ENCODE results near the gene SMAGP. TPM values are rescaled to one million over a fixed set of nuclear protein-coding genes. Genes with fewer than 3 reads are reported as not detected.

Gene SMAGP
- total RNA-seq, 1 experiment from 2014 or later = 12.4 TPM

DNA sequence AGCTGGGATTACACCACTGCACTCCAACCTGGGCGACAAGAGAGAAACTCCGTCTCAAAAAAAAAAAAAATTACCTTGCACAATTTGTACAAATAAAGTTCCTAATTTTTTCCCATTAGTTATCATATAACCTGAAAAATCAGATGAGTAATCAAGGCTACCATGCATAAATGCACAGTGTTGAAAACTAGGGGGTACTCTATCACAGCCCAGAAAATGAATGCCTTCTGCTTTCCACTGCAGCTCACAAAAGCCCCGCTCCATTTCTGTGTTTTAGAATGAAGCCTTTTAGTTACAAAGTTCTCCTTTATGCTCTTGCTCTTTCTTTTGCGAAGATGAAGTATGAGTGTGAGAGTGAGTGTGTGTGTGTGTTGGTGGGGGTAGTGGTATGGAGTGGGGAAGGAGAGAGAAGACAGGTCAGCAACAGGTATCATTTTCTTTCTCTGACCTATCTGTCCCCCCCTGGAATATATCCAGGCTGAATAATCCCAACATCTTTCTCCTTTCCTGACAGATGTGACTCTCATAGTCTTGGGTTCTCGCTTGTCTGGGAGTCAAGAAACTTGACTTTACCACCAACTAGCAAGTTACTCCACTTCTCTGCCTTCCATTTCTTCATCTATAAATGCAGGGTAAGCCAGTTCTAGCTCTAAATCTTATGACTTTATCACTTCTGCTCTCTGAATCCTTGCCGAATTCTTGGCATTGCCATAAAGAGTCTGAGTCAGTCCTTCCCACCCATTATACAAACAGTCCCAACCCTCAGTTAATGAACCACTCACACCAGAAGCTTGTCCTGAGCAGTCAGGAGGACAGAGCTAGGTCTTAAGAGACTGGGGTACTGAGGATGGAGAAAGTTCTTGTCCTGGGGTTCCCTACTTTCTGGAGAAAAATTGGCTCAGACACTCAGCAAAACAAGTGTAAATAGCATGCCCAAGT lies 37.7 kb upstream of the SMAGP start:
- Histone ChIP-seq H2AK5ac (ENCODE audit: insufficient read length, low read length) (no peak overlapping the region), H2BK20ac (ENCODE audit: low read depth, low read length, poor library complexity, severe bottlenecking) (no peak overlapping the region), H3K18ac (ENCODE audit: insufficient read length, low read depth, low read length) (no peak overlapping the region), H3K4me2 (ENCODE audit: insufficient read depth, insufficient read length, low read length) (no peak overlapping the region), H4K8ac (replicated peaks; ENCODE audit: insufficient read length, low read depth, low read length) (no peak overlapping the region), H3K56ac (ENCODE audit: insufficient read length, low read depth, low read length) (no peak overlapping the region), H3T11ph (ENCODE audit: low read length) (no peak overlapping the region), H2BK5ac (ENCODE audit: insufficient read length, low read length) (no peak overlapping the region), H2AFZ (ENCODE audit: low read length) (no peak overlapping the region), H3K23me2 (ENCODE audit: insufficient read length, low read depth, low read length, poor library complexity, severe bottlenecking) (no peaks in the 10 kb centered on the region), H3K4ac (ENCODE audit: low read depth, low read length) (no peak overlapping the region), H3K79me1 (ENCODE audit: insufficient read depth, low read depth, low read length, poor library complexity, severe bottlenecking) (no peaks in the 10 kb centered on the region), H3K27me3 (ENCODE audit: insufficient read depth, low read length) (no peaks in the 10 kb centered on the region), H3K9ac (ENCODE audit: extremely low read depth, insufficient read length, low read length) (no peak overlapping the region), H2BK120ac (ENCODE audit: low read depth, low read length, poor library complexity, severe bottlenecking) (no peak overlapping the region), H4K91ac (ENCODE audit: insufficient read length, low read depth, low read length) (no peak overlapping the region), H3K9me3 (ENCODE audit: control insufficient read depth, low read depth, low read length) (no peaks in the 10 kb centered on the region), H2BK15ac (ENCODE audit: low read depth, low read length) (no peak overlapping the region), H3K14ac (ENCODE audit: insufficient read depth, low read length) (no peak overlapping the region), H3K23ac (ENCODE audit: insufficient read length, low read depth, low read length) (no peak overlapping the region), H3K4me1 (ENCODE audit: insufficient read depth, low read length) (no peaks in the 10 kb centered on the region), H4K20me1 (ENCODE audit: control insufficient read depth, insufficient read depth, insufficient read length) (no peaks in the 10 kb centered on the region), H2BK12ac (ENCODE audit: insufficient read length, low read depth, low read length) (no peak overlapping the region), H3K27ac (ENCODE audit: insufficient read length, low read depth, low read length) (no peak overlapping the region), H4K5ac (ENCODE audit: insufficient read length, low read depth, low read length) (no peak overlapping the region), H3K79me2 (ENCODE audit: insufficient read depth, low read length) (no peaks in the 10 kb centered on the region)
- Mint-ChIP-seq H3K9me3 (no peaks in the 10 kb centered on the region), H3K27ac (no peak overlapping the region), H3K4me1 (peaks cover 0 to 5% of the 10 kb centered on the region in 2 experiments; a peak in 2 of 4 replicates), H3K36me3 (ENCODE audit: insufficient read depth in 1 of 3, low read depth in 3 of 3) (no peaks in the 10 kb centered on the region), H3K4me3 (no peak overlapping the region), H3K27me3 (ENCODE audit: low read depth) (no peaks in the 10 kb centered on the region)
- TF ChIP-seq, protein P1, sequence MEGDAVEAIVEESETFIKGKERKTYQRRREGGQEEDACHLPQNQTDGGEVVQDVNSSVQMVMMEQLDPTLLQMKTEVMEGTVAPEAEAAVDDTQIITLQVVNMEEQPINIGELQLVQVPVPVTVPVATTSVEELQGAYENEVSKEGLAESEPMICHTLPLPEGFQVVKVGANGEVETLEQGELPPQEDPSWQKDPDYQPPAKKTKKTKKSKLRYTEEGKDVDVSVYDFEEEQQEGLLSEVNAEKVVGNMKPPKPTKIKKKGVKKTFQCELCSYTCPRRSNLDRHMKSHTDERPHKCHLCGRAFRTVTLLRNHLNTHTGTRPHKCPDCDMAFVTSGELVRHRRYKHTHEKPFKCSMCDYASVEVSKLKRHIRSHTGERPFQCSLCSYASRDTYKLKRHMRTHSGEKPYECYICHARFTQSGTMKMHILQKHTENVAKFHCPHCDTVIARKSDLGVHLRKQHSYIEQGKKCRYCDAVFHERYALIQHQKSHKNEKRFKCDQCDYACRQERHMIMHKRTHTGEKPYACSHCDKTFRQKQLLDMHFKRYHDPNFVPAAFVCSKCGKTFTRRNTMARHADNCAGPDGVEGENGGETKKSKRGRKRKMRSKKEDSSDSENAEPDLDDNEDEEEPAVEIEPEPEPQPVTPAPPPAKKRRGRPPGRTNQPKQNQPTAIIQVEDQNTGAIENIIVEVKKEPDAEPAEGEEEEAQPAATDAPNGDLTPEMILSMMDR (conservative IDR thresholded peaks at IDR 0.05) = no peak
- no CpG with 5 or more reads among the region's 6 CpGs for whole genome bisulfite sequencing (ENCODE audit: extremely low coverage, insufficient read length, low lambda C conversion rate)
- DNase-seq = no peak

Measured in H9 (cell line).